Small intestine (tissue), 7 donors: ENCODE data around the gene XAF1. TPM values are rescaled to one million over a fixed set of nuclear protein-coding genes. Genes with fewer than 3 reads are reported as not detected.

Source experiments
- DNase-seq, 2 donors: peaks; one replicate each; pipeline versions ENCODE4 v3.0.0 to v3.0.0-alpha.2; 2013
- FAIRE-seq: peaks from 2 replicates; lab custom pipeline; 2012; peaks lifted over from hg19 to GRCh38; lab: Jason Lieb, UNC
- H3K27ac ChIP-seq, 3 donors: one replicate each; pipeline ENCODE4 v1.5.1; 2013; ENCODE audit warnings: low read length in 2 of 3, mild to moderate bottlenecking in 2 of 3, control low read depth in 1 of 3, inconsistent platforms in 1 of 3, low read depth in 1 of 3, moderate library complexity in 1 of 3
- H3K27me3 ChIP-seq, 3 donors: one replicate each; pipeline ENCODE4 v1.6.1; 2013; ENCODE audit warnings: low read length in 3 of 3, inconsistent platforms in 1 of 3; ENCODE audit not compliant: control insufficient read depth in 3 of 3, insufficient read depth in 3 of 3
- H3K36me3 ChIP-seq, 3 donors: one replicate each; pipeline ENCODE4 v1.6.1; 2013; ENCODE audit warnings: low read length in 3 of 3, inconsistent platforms in 1 of 3, low read depth in 1 of 3, mild to moderate bottlenecking in 1 of 3, moderate library complexity in 1 of 3; ENCODE audit not compliant: control insufficient read depth in 3 of 3, insufficient read depth in 2 of 3
- H3K4me1 ChIP-seq, 3 donors: one replicate each; pipeline ENCODE4 v1.6.1; 2013; ENCODE audit warnings: low read length in 2 of 3, inconsistent platforms in 1 of 3, low read depth in 1 of 3, mild to moderate bottlenecking in 1 of 3, moderate library complexity in 1 of 3; ENCODE audit not compliant: control insufficient read depth in 3 of 3, insufficient read depth in 2 of 3
- H3K4me3 ChIP-seq, 3 donors: one replicate each; pipeline ENCODE4 v1.5.1; 2013; ENCODE audit warnings: low read length in 3 of 3, control low read depth in 1 of 3, inconsistent platforms in 1 of 3, low read depth in 1 of 3, mild to moderate bottlenecking in 1 of 3, moderate library complexity in 1 of 3
- H3K9me3 ChIP-seq, 2 donors: one replicate each; pipeline ENCODE4 v1.6.1; 2013; ENCODE audit warnings: low read depth in 1 of 2, low read length in 1 of 2; ENCODE audit not compliant: control insufficient read depth in 2 of 2, insufficient read depth in 1 of 2
- WGBS, 3 donors: extraction: QIAGEN DNeasy Blood & Tissue Kit; methylation state at CpG; one replicate each; pipeline ENCODE4 v1.1.7; 2013; 5-methylcytosine and 5-hydroxymethylcytosine counted together
- polyA plus RNA-seq, 4 donors: library from polyadenylated mRNA; stranded (reverse) in 3 of 4; unstranded in 1 of 4; fragments of 200-250 nt in 3 of 4; fragments of 120-200 nt in 1 of 4; gene quantifications; one replicate each; pipeline versions ENCODE4 v1.2.1 to v1.2.3, GENCODE V29; 2013
- donor health status: healthy with polysubstance abuse.
- donor health status: control.
- donor health status: control.
- donor health status: Bipolar disorder and iron deficiency.
- donor health status: healthy.

XAF1 gene
- polyA plus RNA-seq, 4 donors: 7.6 to 52.7 (median 16.8) TPM

GRCh38 chr17:6818938-6819337 lies 63.1 kb downstream of the XAF1 start:
- Histone ChIP-seq H3K36me3 (no peaks in the 10 kb centered on the region), H3K4me1 (no peaks in the 10 kb centered on the region), H3K27ac (no peak overlapping the region), H3K9me3 (no peaks in the 10 kb centered on the region), H3K27me3 (peaks cover 0 to 2% (median 0%) of the 10 kb centered on the region in 3 donors), H3K4me3 (no peak overlapping the region)
- DNase-seq (no peak), FAIRE-seq (no peak)
- WGBS, 3 donors: 83 to 86% (median 86%) methylated on average over 3 of the region's 3 CpGs

DNA sequence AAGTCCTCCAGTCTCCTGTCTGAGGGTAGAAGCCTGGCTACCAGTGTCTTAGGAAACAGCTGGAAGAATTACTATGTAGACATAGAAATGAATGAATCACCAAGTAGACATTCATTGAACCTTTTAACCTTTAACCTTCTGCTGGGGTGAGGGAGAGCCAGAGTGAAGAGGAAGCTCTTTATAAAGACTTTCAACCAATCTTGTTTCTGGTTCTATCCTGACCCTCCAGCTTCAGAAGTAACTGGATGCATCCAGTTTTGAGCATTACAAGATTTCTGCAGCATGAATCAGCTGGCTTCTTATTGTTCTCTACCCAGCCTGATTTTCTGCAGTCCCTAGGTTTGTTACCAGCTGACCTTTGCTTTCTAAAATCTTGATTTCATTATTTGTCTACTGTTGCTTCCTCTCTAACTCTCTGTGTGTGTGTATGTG lies 67.2 kb downstream of the XAF1 start:
- no peak for FAIRE-seq

More for the DNA sequence above, 67.2 kb downstream of the XAF1 start:
- H3K36me3 ChIP-seq: no peaks in the 10 kb centered on the region
- DNase-seq: peak in 1 of 2 donors; percentile 10
- H3K27ac ChIP-seq: no peak overlapping the region
- H3K9me3 ChIP-seq: no peaks in the 10 kb centered on the region
- no peaks in the 10 kb centered on the region for H3K4me1 ChIP-seq
- no peak overlapping the region for H3K4me3 ChIP-seq
- H3K27me3 ChIP-seq: peaks cover 0 to 2% (median 0%) of the 10 kb centered on the region in 3 donors

Other genes with a start within 250 kb of the XAF1 start
- 1 to 10 TPM in 2 of 4 donors, under 1 TPM in 2; 0.22 to 1.7 (median 0.70) TPM for gene PITPNM3, start 199.5 kb upstream of the XAF1 start, polyA plus RNA-seq
- gene KIAA0753, start 115.3 kb upstream of the XAF1 start, polyA plus RNA-seq: 10 to 100 TPM in 1 of 4 donors, 1 to 10 TPM in 3; 3.2 to 14.1 (median 5.8) TPM
- gene TXNDC17, start 115.0 kb upstream of the XAF1 start, polyA plus RNA-seq: 100 to 1,000 TPM; 137 to 647 (median 322) TPM
- 10 to 100 TPM in 2 of 4 donors, 1 to 10 TPM in 2; 7.6 to 13.7 (median 10.4) TPM for gene MED31, start 104.4 kb upstream of the XAF1 start, polyA plus RNA-seq
- gene C17orf100, start 104.3 kb upstream of the XAF1 start, polyA plus RNA-seq: 1 to 10 TPM; 2.6 to 7.8 (median 4.5) TPM
- gene SLC13A5, start 42.7 kb upstream of the XAF1 start, polyA plus RNA-seq: 1 to 10 TPM in 1 of 4 donors, under 1 TPM in 1, not detected in 2; 0.10 to 2.9 TPM
- gene FBXO39, start 20.2 kb downstream of the XAF1 start, polyA plus RNA-seq: 1 to 10 TPM in 1 of 4 donors, under 1 TPM in 1, not detected in 2; 0.66 to 1.2 TPM
- under 1 TPM in 1 of 4 donors, not detected in 3; 0.16 TPM for gene TEKT1, start 75.7 kb downstream of the XAF1 start, polyA plus RNA-seq
- 1 to 10 TPM in 1 of 4 donors, under 1 TPM in 1, not detected in 2; 0.04 to 1.2 TPM for gene ALOX12, start 240.0 kb downstream of the XAF1 start, polyA plus RNA-seq